T-cell (primary cell): Measurements from ENCODE around the gene CSNK1A1. TPM values are rescaled to one million over a fixed set of nuclear protein-coding genes. Genes with fewer than 3 reads are reported as not detected.

ENCODE experiments used
- ATAC-seq, 4 experiments: fragments of 200-7000 bp in 3 of 4; fragments of 150-1000 bp in 1 of 4; cut with Tn5 transposase; replicated peaks in 1 of 4; 1 replicate in 3 of 4; 2 replicates in 1 of 4; pipeline ENCODE4 v1.10.0; 2021; ENCODE audit warnings: moderate library complexity in 3 of 4, mild to moderate bottlenecking in 2 of 4, moderate number of reproducible peaks in 1 of 4
- CTCF ChIA-PET, 2 donors: fragments of 300-600 bp; sonication (Branson Sonifier 250); formaldehyde crosslinking; loops; one replicate each; lab custom pipeline; 2022; ENCODE audit warnings: antibody characterized with exemption in 2 of 2; lab: Charles Lee
- POLR2A ChIA-PET, 2 donors: fragments of 300-600 bp; sonication (Branson Sonifier 250); formaldehyde crosslinking; loops; one replicate each; lab custom pipeline; 2022; ENCODE audit warnings: antibody characterized with exemption in 2 of 2; lab: Charles Lee
- DNase-seq, 35 experiments: peaks; one replicate each; pipeline versions ENCODE4 v3.0.0 to v3.0.0-alpha.2; 2013 to 2023
- H3K27ac ChIP-seq: one replicate; pipeline ENCODE4 v1.5.1; 2013; ENCODE audit warnings: low read length
- H3K27me3 ChIP-seq, 2 experiments: replicated peaks in 1 of 2; 1 replicate in 1 of 2; 2 replicates in 1 of 2; pipeline versions ENCODE4 v1.6.1 to v1.7.0; 2013; ENCODE audit warnings: low read length in 1 of 2, mixed read lengths in 1 of 2; ENCODE audit not compliant: control insufficient read depth in 2 of 2, insufficient read depth in 2 of 2; ENCODE audit errors: extremely low read depth in 1 of 2
- H3K36me3 ChIP-seq, 2 donors: 1 replicate in 1 of 2; 2 replicates in 1 of 2; pipeline versions ENCODE4 v1.6.1 to v1.7.0; 2013; ENCODE audit warnings: low read length in 1 of 2; ENCODE audit not compliant: control insufficient read depth in 2 of 2, insufficient read depth in 1 of 2; ENCODE audit errors: extremely low read depth in 1 of 2
- H3K4me1 ChIP-seq, 2 experiments: 1 replicate in 1 of 2; 2 replicates in 1 of 2; pipeline versions ENCODE4 v1.6.1 to v1.7.0; 2013; ENCODE audit warnings: low read length in 2 of 2, mixed read lengths in 1 of 2; ENCODE audit not compliant: insufficient read depth in 2 of 2, control insufficient read depth in 1 of 2; ENCODE audit errors: extremely low read depth in 1 of 2
- H3K4me3 ChIP-seq, 2 donors: 1 replicate in 1 of 2; 2 replicates in 1 of 2; pipeline versions ENCODE4 v1.5.1 to v1.7.0; 2013; ENCODE audit warnings: mild to moderate bottlenecking in 2 of 2, low read length in 1 of 2, moderate library complexity in 1 of 2; ENCODE audit not compliant: control insufficient read depth in 1 of 2; ENCODE audit errors: extremely low read depth in 1 of 2
- H3K9me3 ChIP-seq: 2 replicates; pipeline ENCODE4 v1.7.0; 2013
- H3K27ac Mint-ChIP-seq, 2 donors: one replicate each; pipeline ENCODE4 v1.8.0; 2020 to 2021; ENCODE audit warnings: mild to moderate bottlenecking in 2 of 2, mixed read lengths in 2 of 2
- H3K27me3 Mint-ChIP-seq, 2 donors: one replicate each; pipeline ENCODE4 v1.8.0; 2021 to 2022; ENCODE audit warnings: mixed read lengths in 2 of 2
- H3K36me3 Mint-ChIP-seq: one replicate; pipeline ENCODE4 v1.8.0; 2021; ENCODE audit warnings: mixed read lengths
- H3K4me1 Mint-ChIP-seq, 3 donors: one replicate each; pipeline ENCODE4 v1.8.0; 2020 to 2022; ENCODE audit warnings: mixed read lengths in 3 of 3, mild to moderate bottlenecking in 1 of 3
- H3K4me3 Mint-ChIP-seq, 3 donors: one replicate each; pipeline ENCODE4 v1.8.0; 2020 to 2022; ENCODE audit warnings: mild to moderate bottlenecking in 3 of 3, mixed read lengths in 3 of 3, moderate library complexity in 3 of 3
- H3K9me3 Mint-ChIP-seq, 3 donors: one replicate each; pipeline ENCODE4 v1.8.0; 2020 to 2022; ENCODE audit warnings: mixed read lengths in 3 of 3
- WGBS: methylation state at CpG from one replicate; pipeline ENCODE4 v1.1.5; 2013; ENCODE audit warnings: missing lambda C conversion rate; ENCODE audit not compliant: insufficient coverage; 5-methylcytosine and 5-hydroxymethylcytosine counted together
- total RNA-seq, 35 experiments: library from RNA in 6 of 35; stranded (reverse) in 6 of 35; fragments of 120-200 nt in 1 of 35; gene quantifications; one replicate each; pipeline versions ENCODE4 v1.2.1 to v1.2.4 and lab custom pipeline; 2013 to 2026

The CSNK1A1 gene
- total RNA-seq, 5 donors from 2014 or later (not counting 1 experiment from before 2014, with no cell fraction given), result 161 to 193 (median 178) TPM

GRCh38 chr5:149504677-149505076 is 46.6 kb downstream of the CSNK1A1 start:
- WGBS, result 100% methylated on average over 2 of the region's 2 CpGs
- peaks cover 45% of the 10 kb centered on the region for H3K36me3 Mint-ChIP-seq
- Histone ChIP-seq H3K4me1 (no peaks in the 10 kb centered on the region), H3K27ac (no peak overlapping the region), H3K4me3 (no peak overlapping the region), H3K27me3 (no peaks in the 10 kb centered on the region), H3K9me3 (no peaks in the 10 kb centered on the region), H3K36me3 (peaks cover 10 to 89% of the 10 kb centered on the region in 2 donors)
- H3K27ac Mint-ChIP-seq, result no peak overlapping the region
- CTCF ChIA-PET, result no interaction called here
- no peaks in the 10 kb centered on the region for H3K27me3 Mint-ChIP-seq
- DNase-seq, result no peak
- H3K4me3 Mint-ChIP-seq, result no peak overlapping the region
- ATAC-seq, result no peak
- H3K4me1 Mint-ChIP-seq, result peaks cover 8 to 12% (median 8%) of the 10 kb centered on the region in 3 donors
- POLR2A ChIA-PET, result no interaction called here
- H3K9me3 Mint-ChIP-seq, result no peaks in the 10 kb centered on the region

GRCh38 chr5:149503006-149503405 is 48.2 kb downstream of the CSNK1A1 start:
- no peaks in the 10 kb centered on the region for H3K27me3 Mint-ChIP-seq
- H3K4me1 ChIP-seq, result no peaks in the 10 kb centered on the region
- ATAC-seq (no peak), DNase-seq (no peak)
- H3K27ac Mint-ChIP-seq, result no peak overlapping the region
- no CpG with 5 or more reads among the region's 2 CpGs for WGBS
- ChIA-PET POLR2A (interaction anchor here (0.5 to 0.6 kb wide), 2 partner anchors 13 to 32 kb away, joined by 3 to 8 read pairs; no protein-coding TSS in a partner anchor), CTCF (interaction anchor here (0.9 to 1.0 kb wide), 2 partner anchors 10 to 12 kb away, joined by 3 to 4 read pairs; no protein-coding TSS in a partner anchor)
- no peak overlapping the region for H3K4me3 Mint-ChIP-seq
- H3K27me3 ChIP-seq, result no peaks in the 10 kb centered on the region
- peaks cover 7 to 91% of the 10 kb centered on the region in 2 donors for H3K36me3 ChIP-seq
- H3K27ac ChIP-seq, result no peak overlapping the region
- H3K4me3 ChIP-seq, result no peak overlapping the region
- H3K9me3 ChIP-seq, result no peaks in the 10 kb centered on the region
- H3K36me3 Mint-ChIP-seq, result peaks cover 43% of the 10 kb centered on the region
- H3K9me3 Mint-ChIP-seq, result no peaks in the 10 kb centered on the region
- H3K4me1 Mint-ChIP-seq, result peaks cover 3 to 6% (median 3%) of the 10 kb centered on the region in 3 donors

- Mint-ChIP-seq H3K36me3 (peaks cover 46% of the 10 kb centered on the region), H3K9me3 (no peaks in the 10 kb centered on the region), H3K4me1 (no peaks in the 10 kb centered on the region), H3K27me3 (no peaks in the 10 kb centered on the region), H3K4me3 (no peak overlapping the region), H3K27ac (no peak overlapping the region)
- 94% methylated on average over 3 of the region's 5 CpGs for WGBS
- H3K36me3 ChIP-seq, result peaks cover 5 to 87% of the 10 kb centered on the region in 2 donors
- no peak for DNase-seq
- no peak overlapping the region for H3K27ac ChIP-seq
- ATAC-seq, result no peak
- POLR2A ChIA-PET, result interaction anchor here in 1 of 2 donors (1.2 kb wide), 1 partner anchor 45 kb away, joined by 10 read pairs; no protein-coding TSS in a partner anchor
- no peaks in the 10 kb centered on the region for H3K4me1 ChIP-seq
- CTCF ChIA-PET, result no interaction called here
- no peak overlapping the region for H3K4me3 ChIP-seq
- no peaks in the 10 kb centered on the region for H3K9me3 ChIP-seq
- H3K27me3 ChIP-seq, result no peaks in the 10 kb centered on the region
Measured at GRCh38 chr5:149500922-149501582, 50.2 kb downstream of the CSNK1A1 start.

GRCh38 chr5:149498724-149499336 is 52.4 kb downstream of the CSNK1A1 start:
- CTCF ChIA-PET, result no interaction called here
- POLR2A ChIA-PET, result no interaction called here
- ATAC-seq (no peak), DNase-seq (no peak)
- Histone ChIP-seq H3K9me3 (no peaks in the 10 kb centered on the region), H3K27ac (no peak overlapping the region), H3K4me1 (no peaks in the 10 kb centered on the region), H3K36me3 (peaks cover 0 to 76% of the 10 kb centered on the region in 2 donors), H3K4me3 (no peak overlapping the region), H3K27me3 (no peaks in the 10 kb centered on the region)
- peaks cover 45% of the 10 kb centered on the region for H3K36me3 Mint-ChIP-seq
- no peaks in the 10 kb centered on the region for H3K4me1 Mint-ChIP-seq
- no peaks in the 10 kb centered on the region for H3K27me3 Mint-ChIP-seq
- H3K27ac Mint-ChIP-seq, result no peak overlapping the region
- WGBS, result no CpG with 5 or more reads among the region's 1 CpG
- no peak overlapping the region for H3K4me3 Mint-ChIP-seq
- H3K9me3 Mint-ChIP-seq, result no peaks in the 10 kb centered on the region

GRCh38 chr5:149497357-149497756 is 53.9 kb downstream of the CSNK1A1 start:
- H3K4me3 Mint-ChIP-seq, result no peak overlapping the region
- H3K9me3 ChIP-seq, result no peaks in the 10 kb centered on the region
- DNase-seq (no peak), ATAC-seq (no peak)
- POLR2A ChIA-PET, result interaction anchor here in 1 of 2 donors (1.3 kb wide), 1 partner anchor 17 kb away, joined by 5 read pairs; no protein-coding TSS in a partner anchor
- no peak overlapping the region for H3K27ac ChIP-seq
- CTCF ChIA-PET, result interaction anchor here in 1 of 2 donors (0.6 kb wide), 1 partner anchor 22 kb away, joined by 3 read pairs; no protein-coding TSS in a partner anchor
- peaks cover 39% of the 10 kb centered on the region for H3K36me3 Mint-ChIP-seq
- no peak overlapping the region for H3K4me3 ChIP-seq
- 58% methylated on average over 1 of the region's 3 CpGs for WGBS
- no peaks in the 10 kb centered on the region for H3K27me3 ChIP-seq
- no peaks in the 10 kb centered on the region for H3K27me3 Mint-ChIP-seq
- peaks cover 0 to 64% of the 10 kb centered on the region in 2 donors for H3K36me3 ChIP-seq
- no peaks in the 10 kb centered on the region for H3K9me3 Mint-ChIP-seq
- no peaks in the 10 kb centered on the region for H3K4me1 ChIP-seq
- H3K4me1 Mint-ChIP-seq, result no peaks in the 10 kb centered on the region
- H3K27ac Mint-ChIP-seq, result no peak overlapping the region

- POLR2A ChIA-PET, result interaction anchor here in 1 of 2 donors (1.3 kb wide), 1 partner anchor 17 kb away, joined by 5 read pairs; no protein-coding TSS in a partner anchor
Measured at GRCh38 chr5:149496917-149497316, 54.3 kb downstream of the CSNK1A1 start.

More at GRCh38 chr5:149496917-149497316, 54.3 kb downstream of the CSNK1A1 start:
- WGBS, result no CpG with 5 or more reads among the region's 2 CpGs
- no peak overlapping the region for H3K4me3 Mint-ChIP-seq
- no peaks in the 10 kb centered on the region for H3K27me3 ChIP-seq
- no peak overlapping the region for H3K27ac ChIP-seq
- H3K4me1 ChIP-seq, result no peaks in the 10 kb centered on the region
- no peak overlapping the region for H3K27ac Mint-ChIP-seq
- no peak overlapping the region for H3K4me3 ChIP-seq
- no peak for ATAC-seq
- DNase-seq, result no peak
- H3K36me3 Mint-ChIP-seq, result peaks cover 39% of the 10 kb centered on the region
- H3K9me3 Mint-ChIP-seq, result no peaks in the 10 kb centered on the region
- CTCF ChIA-PET, result interaction anchor here in 1 of 2 donors (0.6 kb wide), 1 partner anchor 22 kb away, joined by 3 read pairs; no protein-coding TSS in a partner anchor
- no peaks in the 10 kb centered on the region for H3K9me3 ChIP-seq
- no peaks in the 10 kb centered on the region for H3K27me3 Mint-ChIP-seq
- no peaks in the 10 kb centered on the region for H3K4me1 Mint-ChIP-seq
- peaks cover 0 to 62% of the 10 kb centered on the region in 2 donors for H3K36me3 ChIP-seq
